Left renal pelvis (tissue), 4 donors: ENCODE measurements around the gene CARS1. TPM values are rescaled to one million over a fixed set of nuclear protein-coding genes. Genes with fewer than 3 reads are reported as not detected.

Experiments
- DNase-seq, 4 donors: peaks; one replicate each; pipeline ENCODE4 v3.0.0-alpha.2; 2013; ENCODE audit warnings: low read depth in 4 of 4, low spot score in 3 of 4
- polyA plus RNA-seq, 4 donors: library from polyadenylated mRNA; unstranded; fragments of 120-200 nt; gene quantifications; one replicate each; pipeline ENCODE4 v1.2.1, GENCODE V29; 2013; ENCODE audit not compliant: insufficient read length in 4 of 4

CARS1 gene
- polyA plus RNA-seq, 4 donors: 23.5 to 29.0 (median 24.3) TPM

DNA sequence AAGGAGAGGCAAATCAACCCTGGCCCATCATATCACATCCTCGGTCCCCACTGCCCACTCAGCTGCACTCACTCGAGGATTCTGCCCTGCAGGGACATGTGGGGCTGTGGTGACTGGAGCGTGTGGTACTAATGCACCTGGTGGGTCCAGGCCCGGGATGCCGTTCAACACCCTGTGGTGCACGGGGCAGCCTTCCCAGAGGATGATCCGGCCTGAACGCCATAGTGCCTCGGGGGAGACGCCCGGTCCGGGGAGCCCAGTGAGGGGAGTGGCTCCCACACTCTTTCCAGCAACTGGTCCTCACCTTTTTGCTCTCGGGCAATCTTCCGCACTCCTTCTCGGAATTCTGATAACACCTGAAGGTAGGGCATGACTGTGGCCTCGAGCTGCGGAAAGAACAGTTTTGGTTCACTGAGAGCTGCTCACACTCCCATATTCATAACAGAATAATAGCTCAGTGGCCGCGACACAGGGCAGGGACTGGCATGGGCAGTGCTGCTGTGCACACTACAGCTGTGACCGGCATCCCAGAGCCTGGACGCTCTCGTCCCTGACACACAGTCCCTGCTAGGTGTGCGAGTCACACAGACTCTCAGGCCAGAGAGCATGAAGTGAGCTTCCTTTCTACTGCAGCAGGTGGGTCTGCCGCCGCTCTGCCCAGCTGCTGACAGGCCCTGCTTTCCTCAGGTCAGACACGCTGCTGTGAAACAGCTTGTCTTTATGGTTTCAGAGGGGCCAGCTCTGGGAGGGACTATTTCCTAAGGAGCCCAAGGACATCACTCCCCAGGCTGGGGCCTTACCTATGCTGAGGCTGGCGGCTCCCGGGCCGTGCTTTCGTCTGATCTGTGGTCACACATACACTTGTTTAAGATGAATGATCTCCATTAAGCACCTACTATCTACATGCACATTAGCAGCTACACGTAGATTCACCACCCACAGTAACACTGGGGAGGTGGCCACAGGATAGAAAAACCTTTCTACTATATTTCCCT is 45.0 kb downstream of the CARS1 start:
- no peak for DNase-seq

DNA sequence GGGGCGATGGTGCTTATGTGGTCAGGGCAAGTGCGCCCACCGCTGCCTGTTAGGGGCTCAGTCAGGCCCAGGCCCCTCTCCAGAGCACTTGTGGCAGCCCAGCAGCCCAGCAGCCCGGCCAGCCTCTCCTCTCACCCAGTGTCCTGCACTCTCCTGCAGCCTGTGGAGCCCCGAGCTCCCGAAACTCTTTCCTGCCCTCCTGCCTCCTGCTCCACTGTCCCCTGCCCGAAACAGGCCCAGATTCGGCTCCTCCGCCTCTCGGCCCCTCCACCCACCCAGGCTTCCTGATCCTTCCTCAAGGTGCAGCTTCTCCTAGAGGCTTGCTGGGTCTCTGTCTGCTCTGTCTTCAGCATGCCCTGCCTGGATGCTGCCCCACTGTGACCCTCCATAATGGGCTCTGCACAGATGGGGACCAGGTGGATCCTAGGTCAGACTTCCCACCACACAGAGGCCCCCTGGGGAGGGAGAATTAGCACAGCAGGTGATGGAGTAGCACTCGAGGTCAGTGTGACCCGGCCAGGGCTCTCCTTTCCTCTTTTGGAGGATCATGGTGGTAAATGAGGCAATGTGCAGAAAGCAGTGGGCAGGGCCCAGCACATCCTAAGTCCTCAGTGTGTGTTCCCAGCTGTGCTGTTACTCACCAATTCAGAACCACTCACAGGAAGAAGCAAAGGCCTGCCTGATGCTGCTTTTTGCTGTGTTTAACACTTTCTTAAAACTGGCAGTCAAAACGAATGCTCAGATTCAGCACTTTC is 46.5 kb downstream of the CARS1 start:
- no peak for DNase-seq

DNA sequence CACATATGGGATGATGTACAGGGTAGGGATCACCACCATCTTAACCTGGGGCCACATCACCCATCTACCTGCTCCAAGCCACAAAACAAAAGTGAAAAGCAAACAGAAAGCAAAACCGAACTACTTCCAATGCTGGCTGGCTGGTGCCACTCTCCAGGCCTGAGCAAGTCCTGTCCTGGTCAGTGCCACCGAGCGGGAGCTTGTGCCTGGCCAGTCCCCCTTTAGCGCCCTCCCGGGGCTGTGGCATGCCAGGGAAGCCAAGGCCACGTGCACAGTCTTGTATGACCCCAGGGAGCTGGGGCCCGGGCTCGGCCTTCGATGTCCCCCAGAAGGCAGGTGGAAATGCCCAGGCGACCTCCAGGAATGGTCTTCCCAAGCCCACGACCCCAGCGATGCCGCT is 47.2 kb downstream of the CARS1 start:
- no peak for DNase-seq

DNA sequence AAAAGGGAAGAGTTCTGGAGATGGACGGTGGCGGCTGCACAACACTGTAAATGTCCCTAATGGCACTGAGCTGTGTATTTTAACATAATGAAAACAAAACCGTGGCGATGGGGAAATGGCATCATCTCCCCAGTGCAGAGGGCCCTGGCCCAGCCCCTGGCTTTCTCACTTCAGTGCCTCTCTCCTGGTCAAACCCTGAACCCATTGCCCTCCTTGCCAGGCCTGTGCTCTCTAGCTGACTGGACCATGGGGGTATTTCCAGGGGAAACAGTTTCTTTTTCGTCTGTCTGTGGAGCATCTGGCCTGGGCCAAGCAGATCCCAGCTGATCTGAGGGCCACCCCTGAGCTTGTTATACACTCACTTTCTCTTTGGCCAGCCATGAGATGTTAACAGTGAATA is 47.7 kb downstream of the CARS1 start:
- DNase-seq: no peak

DNA sequence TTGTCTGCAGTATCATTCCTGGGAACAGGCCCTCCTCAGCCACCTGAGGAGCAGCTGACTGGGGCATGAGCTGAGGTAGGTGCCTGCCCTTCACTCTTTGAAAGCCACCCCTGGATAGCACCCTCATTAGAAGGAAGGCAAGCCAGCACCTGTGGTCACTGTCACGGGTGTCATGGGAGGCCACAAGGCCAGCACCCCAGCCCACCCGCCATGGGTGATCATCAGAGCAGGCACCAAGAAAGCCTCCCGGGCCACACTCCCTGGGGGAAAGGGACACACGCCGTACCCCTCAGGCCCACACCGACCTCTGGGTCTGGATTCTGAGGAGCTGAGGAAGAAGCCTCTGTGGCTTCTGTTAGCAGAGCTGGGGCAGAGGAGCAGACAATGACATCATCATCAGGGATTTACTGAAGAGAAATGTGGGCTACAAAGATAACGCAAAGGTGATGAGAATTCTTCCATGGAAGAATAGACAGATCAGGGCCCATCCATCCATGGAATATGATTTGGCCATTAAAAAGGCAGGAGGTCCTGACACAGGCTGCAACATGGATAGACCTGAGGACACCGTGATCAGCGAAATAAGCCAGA is 48.4 kb downstream of the CARS1 start:
- DNase-seq: no peak

DNA sequence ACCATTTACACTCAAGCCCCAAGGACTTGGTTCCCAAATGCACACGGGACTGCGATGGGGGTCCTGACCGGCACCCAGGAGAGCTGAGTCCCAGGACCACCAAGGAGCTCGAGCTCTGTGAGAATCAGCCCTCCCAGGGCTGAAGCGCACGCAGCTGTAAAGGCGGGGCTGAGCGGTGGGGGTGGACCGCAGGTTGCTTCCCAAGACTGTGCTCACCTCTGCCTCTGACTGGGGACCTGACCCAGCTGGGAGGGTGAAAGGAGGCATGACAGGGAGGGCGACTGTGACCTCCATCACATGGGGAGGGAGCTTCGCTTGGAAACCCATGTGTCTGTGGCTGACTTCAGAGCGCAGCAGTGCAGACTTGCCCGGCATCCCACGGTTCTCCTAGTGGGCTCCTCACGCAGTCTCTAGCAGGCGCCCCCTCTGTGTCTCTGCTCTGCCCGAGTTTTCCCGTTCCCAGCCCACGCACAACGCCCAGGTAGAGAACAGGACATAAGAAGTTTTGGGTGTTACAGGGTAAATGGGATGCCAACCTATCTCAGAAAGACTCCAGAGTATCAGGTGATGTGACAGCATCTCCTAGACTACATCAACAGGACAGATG is 49.7 kb downstream of the CARS1 start:
- DNase-seq: no peak

DNA sequence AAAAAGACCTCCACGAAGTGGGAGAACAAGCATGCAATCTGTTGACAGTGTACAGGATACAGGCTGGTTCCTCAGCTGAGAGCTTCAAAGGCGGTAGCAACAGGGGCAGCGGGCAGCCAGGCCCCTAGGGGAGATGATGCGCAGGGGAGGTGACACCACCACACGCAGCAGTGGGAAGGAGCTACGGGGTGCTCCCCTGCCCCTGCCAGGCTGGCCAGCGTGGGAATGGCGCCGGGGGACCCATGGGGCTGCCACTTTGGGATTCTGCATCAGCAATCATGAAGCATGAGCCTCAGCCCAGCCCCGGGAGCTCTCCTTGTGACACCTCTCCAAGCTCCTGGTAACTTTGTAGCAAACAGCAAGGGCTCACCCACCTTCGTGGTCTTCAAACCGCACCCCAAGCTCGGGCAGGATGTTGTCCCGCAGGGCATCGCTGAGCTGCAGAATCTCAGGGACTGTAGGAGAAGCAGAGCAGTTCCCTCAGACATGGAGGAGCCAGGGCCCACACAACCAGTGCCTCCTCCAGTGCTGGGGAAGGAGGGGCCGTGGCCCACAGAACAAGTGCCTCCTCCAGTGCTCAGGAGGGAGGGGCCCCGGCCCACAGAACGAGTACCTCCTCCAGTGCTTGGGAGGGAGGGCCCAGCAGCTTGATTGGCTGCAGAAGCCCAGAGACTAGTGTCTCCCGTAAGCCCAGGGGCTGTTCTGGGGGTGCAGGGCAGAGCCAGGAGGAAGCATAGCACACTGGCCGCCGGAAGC is 50.5 kb downstream of the CARS1 start:
- no peak for DNase-seq

DNA sequence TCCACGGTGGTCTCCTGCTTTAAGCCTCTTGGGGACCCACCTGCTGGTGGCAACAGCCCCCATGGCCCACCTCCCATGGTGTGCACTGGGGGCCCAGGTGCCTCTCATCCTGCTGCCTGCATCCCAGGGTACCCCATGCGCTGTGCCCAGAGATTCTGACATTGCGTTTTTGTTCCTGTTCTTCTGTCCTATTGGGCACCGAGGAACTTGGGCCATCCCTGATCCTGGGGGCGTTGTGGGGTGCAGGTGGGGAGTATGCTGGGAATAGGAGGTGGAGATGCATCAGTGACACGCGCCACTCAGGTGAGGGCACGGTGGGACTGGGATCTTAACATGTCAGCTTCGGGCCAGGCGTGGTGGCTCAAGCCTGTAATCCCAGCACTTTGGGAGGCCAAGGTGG is 52.7 kb downstream of the CARS1 start:
- no peak for DNase-seq

DNA sequence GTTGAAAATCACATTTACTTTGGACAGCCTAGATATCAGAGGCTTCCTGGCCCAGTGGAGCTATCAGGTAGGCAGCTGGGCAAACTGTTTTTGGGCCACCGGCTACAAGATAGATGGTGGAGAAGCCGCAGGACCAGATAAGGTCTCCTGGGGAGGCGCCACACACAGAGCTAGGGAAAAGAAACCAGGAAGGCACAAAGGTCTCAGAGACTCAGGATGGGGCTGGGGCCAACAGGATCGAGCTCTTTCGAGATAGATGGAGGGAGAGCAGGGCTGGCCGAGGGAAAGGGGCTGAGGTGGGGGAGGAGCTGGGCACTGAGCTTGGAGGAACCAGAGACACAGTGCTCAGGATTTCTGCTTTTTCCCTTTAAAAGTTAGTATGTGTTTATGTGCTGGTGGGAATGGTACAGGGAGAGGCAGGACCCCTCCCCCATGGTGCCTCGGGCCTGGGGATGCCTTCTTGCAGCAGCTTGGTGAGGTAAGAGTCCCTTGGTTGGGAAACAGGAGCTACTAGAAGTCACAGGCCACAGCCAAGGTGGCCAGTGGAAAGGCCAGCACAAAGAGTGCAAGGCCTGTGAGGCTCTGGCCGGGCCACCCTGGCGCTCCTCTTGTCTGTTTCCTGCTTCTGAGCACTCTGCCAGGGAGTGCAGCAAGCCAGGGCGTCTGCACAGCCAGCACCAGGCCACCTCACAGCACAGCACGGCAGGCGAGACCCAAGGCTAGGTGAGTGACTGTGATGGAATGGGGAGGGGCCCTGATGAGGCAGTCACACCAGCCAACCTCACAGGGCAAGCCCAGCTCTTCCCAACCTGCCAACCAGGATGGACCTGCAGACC is 53.6 kb downstream of the CARS1 start:
- DNase-seq: no peak

DNA sequence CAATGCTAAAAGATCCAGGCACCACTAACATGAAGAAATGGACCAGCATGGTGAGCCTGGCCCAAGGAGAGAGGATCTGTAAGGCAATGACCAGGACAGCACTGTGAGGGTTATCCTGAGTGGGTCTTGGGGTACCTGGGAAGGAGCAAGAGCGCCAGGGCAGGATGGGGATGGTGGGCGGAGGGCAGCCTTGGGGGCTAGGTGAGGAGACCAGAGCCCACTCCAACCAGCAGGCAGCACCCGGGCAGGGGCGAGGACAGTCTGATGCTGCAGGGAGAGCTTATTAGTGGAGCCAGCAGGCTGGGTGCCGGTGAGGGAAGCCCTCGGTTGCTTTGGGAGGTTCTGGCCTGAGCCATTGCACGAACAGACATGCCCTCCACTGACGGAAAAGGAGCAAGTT is 54.4 kb downstream of the CARS1 start:
- no peak for DNase-seq

DNA sequence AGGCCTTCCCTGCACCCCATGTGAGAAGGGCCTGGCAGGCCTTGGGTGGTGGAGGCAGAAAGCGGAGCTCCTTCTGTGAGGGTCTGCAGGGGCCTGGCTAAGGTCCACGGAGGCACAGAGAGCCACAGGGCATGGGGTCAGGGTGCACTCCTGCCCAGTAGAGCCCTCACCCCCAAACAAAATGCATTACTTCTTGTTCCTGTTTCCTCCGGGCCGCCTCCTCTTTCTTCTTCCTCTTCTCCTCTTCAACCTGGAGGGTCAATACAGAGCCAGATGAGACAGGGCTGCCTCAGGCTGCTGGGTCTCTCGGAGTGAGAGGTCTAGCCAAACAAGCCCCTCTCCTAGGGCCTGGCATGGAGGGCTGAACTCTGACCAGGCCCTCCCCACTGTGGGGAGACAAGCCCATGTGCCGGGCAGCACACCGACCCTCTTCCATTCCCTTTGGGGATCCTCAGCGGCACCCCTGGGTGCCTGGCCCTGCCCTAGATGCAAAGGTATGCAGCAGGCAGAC is 54.8 kb downstream of the CARS1 start:
- no peak for DNase-seq

DNA sequence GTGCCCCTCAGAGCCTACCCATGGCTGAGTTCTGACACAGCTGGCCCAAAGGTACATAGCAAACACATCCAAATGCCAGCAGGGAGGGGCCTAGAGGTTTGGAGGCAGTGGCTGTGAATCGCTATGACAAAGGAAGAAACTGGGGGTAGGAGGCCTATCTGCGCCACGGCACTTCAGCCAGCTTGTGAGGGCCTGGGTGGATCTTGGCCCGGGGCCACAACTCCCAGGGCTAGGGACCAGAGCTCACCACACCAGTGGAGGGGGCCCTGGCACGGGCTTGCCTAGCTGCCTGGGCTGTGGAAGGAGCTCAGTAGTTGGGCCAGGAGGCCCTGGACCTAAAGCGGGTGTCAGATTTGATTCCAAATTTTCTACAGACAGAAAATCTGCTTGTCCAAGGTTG is 55.7 kb downstream of the CARS1 start:
- DNase-seq: no peak

DNA sequence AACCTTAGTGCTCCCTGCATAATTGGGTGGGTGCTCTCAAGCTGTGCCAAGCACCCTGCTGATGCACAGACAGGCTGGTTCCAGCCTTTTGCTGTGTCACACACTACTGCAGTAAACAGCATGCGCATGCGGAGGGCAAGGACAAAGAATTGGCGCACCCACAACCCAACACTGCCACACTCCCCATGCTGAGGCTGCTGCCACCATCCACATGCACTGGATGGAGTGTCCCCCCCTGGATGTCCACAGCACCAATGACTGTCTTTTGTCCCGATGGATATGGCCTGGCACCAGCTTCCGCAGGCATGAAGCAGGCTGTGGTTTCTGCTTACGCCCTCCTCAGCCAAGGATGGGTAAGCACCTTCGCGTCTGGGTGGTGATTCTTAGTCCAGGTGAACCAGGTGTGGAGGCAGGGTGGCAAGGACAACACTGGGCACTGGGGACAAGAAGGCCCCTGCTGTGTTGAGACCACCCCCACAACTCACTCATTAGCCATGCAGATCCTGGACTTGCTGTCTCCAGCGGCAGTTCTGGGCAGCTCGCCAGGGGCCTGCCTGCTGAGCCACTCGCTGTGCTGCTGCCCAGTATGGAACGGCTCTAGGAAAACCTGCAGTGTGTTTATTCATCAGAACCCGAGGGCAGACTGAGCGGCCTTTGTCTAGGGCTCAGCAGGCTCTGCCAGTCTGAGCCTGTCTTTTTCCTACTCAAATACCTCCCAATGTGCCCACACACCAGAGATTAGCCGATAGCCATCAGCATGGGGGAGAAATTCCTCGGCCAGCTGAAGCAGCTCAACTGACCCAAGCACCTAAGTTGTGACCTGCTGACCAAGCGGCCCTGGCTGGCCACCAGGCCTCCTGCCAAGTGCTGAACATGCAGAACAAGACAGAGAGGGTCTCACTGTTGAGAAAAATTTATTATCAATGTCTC is 56.9 kb downstream of the CARS1 start:
- peak in 1 of 4 donors; percentile 42 for DNase-seq

DNA sequence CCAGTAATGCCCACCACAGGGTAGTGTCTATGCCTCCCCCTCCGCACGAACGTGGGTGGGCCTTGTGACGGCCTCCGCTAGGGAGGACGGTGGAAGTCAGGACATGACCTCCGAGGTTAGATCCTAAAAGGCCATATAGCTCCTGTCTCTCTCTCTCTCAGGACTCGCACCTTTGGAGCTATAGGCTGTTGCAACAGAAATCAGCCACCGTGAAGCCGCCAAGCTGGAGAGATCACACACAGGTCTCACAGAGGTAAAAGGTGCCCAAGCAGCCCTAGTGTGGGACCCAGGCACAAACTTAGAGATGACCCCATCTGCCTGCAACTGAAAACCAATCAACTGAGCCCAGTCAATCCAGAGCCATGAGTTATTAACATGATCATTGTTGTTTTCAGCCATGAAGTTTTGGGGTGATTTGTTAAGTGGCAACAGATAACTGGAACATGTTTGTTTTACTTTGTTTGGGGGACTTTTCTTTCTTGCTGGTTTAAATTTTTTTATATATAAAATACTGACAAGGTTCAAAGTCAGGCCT is 57.7 kb downstream of the CARS1 start:
- no peak for DNase-seq

DNA sequence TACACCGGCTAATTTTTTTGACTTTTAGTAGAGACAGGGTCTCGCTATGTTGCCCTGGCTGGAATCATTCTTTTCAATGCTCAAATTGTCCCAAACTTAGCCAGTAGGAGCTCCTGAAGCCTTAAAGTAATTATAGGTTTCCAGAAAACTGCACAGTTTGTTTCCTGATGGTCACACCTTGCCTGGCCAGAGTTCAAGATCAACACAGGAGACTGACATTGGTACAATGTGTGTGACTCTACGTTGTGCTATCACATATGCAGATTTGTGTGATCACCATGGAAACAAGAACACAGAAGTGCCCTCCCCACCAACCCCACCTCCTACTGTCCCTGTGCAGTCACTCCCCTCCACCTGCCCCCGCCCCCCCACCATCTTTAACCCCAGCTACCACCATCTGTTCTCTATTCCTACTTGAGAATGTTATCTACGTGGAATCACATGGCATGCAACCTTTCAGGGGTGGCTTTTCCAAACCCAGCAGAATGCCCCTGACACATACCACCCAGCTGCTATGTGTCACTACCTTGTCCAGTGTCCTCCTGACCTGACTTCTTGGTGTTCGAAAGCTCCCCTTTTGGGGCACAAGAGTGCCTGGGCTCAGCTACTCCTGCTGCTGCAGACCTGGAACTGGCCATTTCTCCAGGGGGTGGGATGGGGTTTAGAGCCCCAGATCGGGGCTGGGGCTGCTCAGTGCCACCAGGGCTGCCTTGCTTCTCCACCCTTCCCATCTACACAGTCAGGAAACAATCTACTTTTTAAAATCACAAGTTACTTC is 59.0 kb downstream of the CARS1 start:
- DNase-seq: no peak

DNA sequence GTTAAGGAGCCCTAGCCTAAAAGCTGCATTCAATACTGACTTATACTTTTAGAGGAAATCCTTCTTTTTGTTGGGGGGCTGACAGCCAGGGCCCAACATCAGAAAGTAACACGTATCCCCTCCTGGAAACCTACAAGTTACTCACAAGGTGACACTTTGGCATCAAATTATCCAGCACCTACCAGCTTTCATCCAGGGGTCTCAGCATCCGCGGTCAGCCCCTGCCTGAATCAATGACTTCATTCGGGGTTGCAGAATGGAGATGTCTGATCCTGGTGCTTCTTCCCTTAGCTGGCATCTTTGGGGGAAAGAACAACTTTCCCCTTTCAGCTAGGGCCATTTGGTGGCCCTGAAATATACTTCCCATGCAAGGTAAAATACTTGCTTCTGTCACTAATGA is 59.8 kb downstream of the CARS1 start:
- no peak for DNase-seq

DNA sequence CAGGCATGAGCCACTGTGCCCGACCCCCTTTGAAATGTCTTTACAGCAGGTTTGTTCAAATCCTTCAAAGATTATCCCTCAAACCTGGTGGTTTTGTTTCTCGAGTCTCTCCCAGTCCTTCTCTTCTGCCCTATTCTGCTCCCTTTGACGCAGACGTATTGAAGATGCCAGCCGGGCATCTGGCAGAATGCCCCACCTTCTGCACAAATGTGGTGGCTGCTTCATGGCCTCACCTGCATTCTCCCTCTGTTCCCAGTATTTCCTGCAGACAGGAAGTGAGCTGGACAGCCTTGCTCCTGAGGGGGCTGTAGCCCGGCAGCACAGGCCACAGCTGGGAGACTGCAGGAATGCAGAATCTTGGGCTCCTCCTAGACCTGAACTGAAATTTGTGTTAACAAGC is 60.2 kb downstream of the CARS1 start:
- DNase-seq: no peak
